Prostate gland (tissue), 2 donors: ENCODE results near the gene OR5H1.
A peak's percentile ranks its signal among the peaks of the same experiment; 100 is the strongest.

ENCODE experiments used
- POLR2A ChIP-seq: fragments of 450-650 bp; IDR thresholded peaks from one replicate; pipeline ENCODE4 v1.6.1; 2016; ENCODE audit warnings: antibody characterized with exemption, mild to moderate bottlenecking
- TF ChIP-seq, protein P1 (sequence below), 4 experiments: fragments of 200-600 bp in 2 of 4; fragments of 450-650 bp in 2 of 4; sonication (generic) in 2 of 4; IDR thresholded peaks; 1 replicate in 3 of 4; 2 replicates in 1 of 4; pipeline ENCODE4 v1.5.1; 2016 to 2019; ENCODE audit warnings: antibody characterized with exemption in 4 of 4, mild to moderate bottlenecking in 2 of 4, moderate library complexity in 2 of 4

DNA sequence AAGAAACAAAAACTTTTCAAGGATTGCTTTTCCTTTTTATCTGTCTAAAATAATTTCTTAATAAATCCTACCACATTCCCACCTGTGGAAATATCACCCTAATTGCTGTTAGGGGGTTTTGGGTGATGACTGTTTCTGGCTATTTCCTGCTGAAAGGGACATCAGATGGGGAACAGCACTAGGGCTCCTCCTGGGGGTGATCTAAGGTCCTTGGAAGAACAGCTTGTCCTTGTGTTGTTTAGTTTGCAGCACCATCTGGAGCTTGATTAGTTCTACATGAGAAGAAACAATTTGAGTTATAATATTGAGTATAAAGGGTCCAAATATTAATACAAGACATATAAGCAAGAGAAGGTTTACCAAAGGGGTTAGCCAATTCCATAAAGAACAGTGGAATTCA lies 54.7 kb downstream of the OR5H1 start:
- TF ChIP-seq, protein P1, sequence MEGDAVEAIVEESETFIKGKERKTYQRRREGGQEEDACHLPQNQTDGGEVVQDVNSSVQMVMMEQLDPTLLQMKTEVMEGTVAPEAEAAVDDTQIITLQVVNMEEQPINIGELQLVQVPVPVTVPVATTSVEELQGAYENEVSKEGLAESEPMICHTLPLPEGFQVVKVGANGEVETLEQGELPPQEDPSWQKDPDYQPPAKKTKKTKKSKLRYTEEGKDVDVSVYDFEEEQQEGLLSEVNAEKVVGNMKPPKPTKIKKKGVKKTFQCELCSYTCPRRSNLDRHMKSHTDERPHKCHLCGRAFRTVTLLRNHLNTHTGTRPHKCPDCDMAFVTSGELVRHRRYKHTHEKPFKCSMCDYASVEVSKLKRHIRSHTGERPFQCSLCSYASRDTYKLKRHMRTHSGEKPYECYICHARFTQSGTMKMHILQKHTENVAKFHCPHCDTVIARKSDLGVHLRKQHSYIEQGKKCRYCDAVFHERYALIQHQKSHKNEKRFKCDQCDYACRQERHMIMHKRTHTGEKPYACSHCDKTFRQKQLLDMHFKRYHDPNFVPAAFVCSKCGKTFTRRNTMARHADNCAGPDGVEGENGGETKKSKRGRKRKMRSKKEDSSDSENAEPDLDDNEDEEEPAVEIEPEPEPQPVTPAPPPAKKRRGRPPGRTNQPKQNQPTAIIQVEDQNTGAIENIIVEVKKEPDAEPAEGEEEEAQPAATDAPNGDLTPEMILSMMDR (IDR thresholded peaks at IDR 0.05), result peak in 1 of 4 experiments; percentile 44
- no peak for TF ChIP-seq POLR2A
